Sigmoid colon (tissue), 4 donors: ENCODE results near the gene GGPS1.

Experiments used
- CTCF ChIP-seq, 4 experiments: fragments of 450-650 bp in 3 of 4; fragments of 200-600 bp in 1 of 4; IDR thresholded peaks; one replicate each; pipeline ENCODE4 v1.5.1; 2016 to 2019; ENCODE audit warnings: antibody characterized with exemption in 4 of 4, mild to moderate bottlenecking in 3 of 4, moderate library complexity in 2 of 4
- EP300 ChIP-seq, 4 donors: sonication (generic); formaldehyde crosslinking; IDR thresholded peaks; one replicate each; pipeline ENCODE4 v1.6.1; 2017; ENCODE audit warnings: antibody characterized with exemption in 4 of 4
- POLR2A ChIP-seq, 2 donors: fragments of 450-650 bp; IDR thresholded peaks; one replicate each; pipeline ENCODE4 v1.6.1; 2016; ENCODE audit warnings: antibody characterized with exemption in 2 of 2, mild to moderate bottlenecking in 2 of 2, moderate library complexity in 2 of 2
- POLR2AphosphoS5 ChIP-seq, 4 donors: sonication (generic); formaldehyde crosslinking; IDR thresholded peaks; one replicate each; pipeline ENCODE4 v1.6.1; 2017; ENCODE audit warnings: antibody characterized with exemption in 4 of 4

GRCh38 chr1:235358899-235359298 lies 30.5 kb downstream of the GGPS1 start:
- TF ChIP-seq CTCF (IDR thresholded peaks at IDR 0.05) (no peak), EP300 (IDR thresholded peaks at IDR 0.05) (no peak), POLR2A (IDR thresholded peaks at IDR 0.05) (no peak), POLR2AphosphoS5 (IDR thresholded peaks at IDR 0.05) (no peak)
